ENCODE measurements around the gene FBXO38. TPM values are rescaled to one million over a fixed set of nuclear protein-coding genes. Genes with fewer than 3 reads are reported as not detected.

The FBXO38 gene
- total RNA-seq, 1 donor from 2014 or later: 41.0 TPM

DNA sequence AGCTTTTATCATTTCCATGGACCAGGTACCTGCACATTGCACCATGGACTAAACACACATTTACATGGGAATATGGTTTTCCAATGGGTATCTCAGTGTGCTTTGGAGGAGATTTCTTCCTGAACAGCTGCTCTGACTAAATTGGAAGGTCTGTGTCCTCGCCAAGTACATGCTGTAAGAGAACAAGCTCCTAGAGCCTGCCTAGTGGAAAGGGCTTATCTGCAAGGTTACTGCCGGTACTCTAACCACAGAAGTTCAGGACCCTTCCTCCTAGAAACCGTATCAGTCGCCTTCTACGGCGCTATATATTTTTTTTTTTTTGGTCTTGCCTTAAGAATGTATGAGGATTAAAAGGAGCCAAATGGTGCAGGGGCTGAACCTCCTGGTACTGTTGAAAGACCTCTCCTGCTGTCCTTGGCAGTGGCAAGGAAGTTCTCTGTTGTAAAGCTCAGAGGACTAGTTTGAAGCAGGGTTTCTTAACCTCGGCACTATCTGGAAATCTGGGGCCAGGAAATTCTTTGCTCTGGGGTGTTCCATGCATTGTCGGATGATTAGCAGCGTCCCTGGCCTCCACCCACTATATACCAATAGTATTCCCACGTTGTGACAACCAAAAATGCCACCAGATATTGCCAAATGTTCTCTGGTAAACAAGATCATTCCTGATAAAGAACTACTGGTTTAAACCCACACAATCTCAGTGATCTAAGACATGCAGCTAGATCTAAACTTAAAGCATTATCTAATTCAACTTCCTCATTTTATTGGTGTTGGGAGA is 107.4 kb downstream of the FBXO38 start:
- H3K4me3 Mint-ChIP-seq: no peak overlapping the region
- no peak overlapping the region for H3K27ac Mint-ChIP-seq (ENCODE audit: unreplicated experiment)
- no peak for TF ChIP-seq CTCF (conservative IDR thresholded peaks at IDR 0.05)
- DNase-seq (ENCODE audit: low read depth, low spot score): no peak
- no peaks in the 10 kb centered on the region for H3K9me3 Mint-ChIP-seq
- H3K27me3 Mint-ChIP-seq (ENCODE audit: low read depth): peaks cover 61% of the 10 kb centered on the region
- no peaks in the 10 kb centered on the region for H3K36me3 Mint-ChIP-seq (ENCODE audit: low read depth)
- no peaks in the 10 kb centered on the region for H3K4me1 Mint-ChIP-seq

DNA sequence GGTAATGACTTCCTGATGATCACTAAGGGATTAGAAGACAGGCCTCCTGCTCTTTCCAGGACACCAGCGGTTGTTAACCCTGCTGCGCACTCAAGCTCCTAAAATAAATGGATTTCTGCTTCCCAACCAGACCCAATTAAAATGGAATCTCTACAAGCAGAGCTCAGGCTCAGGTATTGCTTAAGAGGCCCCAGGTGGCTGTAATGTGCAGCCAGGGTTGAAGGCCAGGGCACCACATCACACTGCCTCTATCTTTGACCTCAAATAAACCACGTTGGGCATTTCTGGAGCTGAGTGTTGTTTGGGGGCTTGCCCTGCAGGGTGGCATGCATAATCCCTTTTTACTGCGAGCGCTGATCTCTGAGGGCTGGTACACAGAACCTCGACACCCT is 108.0 kb downstream of the FBXO38 start:
- Mint-ChIP-seq H3K27ac (ENCODE audit: unreplicated experiment) (no peak overlapping the region), H3K4me3 (no peak overlapping the region), H3K4me1 (no peaks in the 10 kb centered on the region), H3K9me3 (no peaks in the 10 kb centered on the region), H3K36me3 (ENCODE audit: low read depth) (no peaks in the 10 kb centered on the region), H3K27me3 (ENCODE audit: low read depth) (peaks cover 61% of the 10 kb centered on the region)
- DNase-seq (ENCODE audit: low read depth, low spot score): no peak
- TF ChIP-seq CTCF (conservative IDR thresholded peaks at IDR 0.05): no peak

- Mint-ChIP-seq H3K36me3 (ENCODE audit: low read depth) (no peaks in the 10 kb centered on the region), H3K9me3 (no peaks in the 10 kb centered on the region), H3K27ac (ENCODE audit: unreplicated experiment) (no peak overlapping the region), H3K27me3 (ENCODE audit: low read depth) (peaks cover 58% of the 10 kb centered on the region), H3K4me1 (no peaks in the 10 kb centered on the region), H3K4me3 (no peak overlapping the region)
- no peak for DNase-seq (ENCODE audit: low read depth, low spot score)
- no peak for TF ChIP-seq CTCF (conservative IDR thresholded peaks at IDR 0.05)
Observed at GRCh38 chr5:148492351-148492750, 108.6 kb downstream of the FBXO38 start.

Other genes starting within 250 kb of the FBXO38 start
- not detected in 2 replicates for gene SPINK14, start 215.4 kb upstream of the FBXO38 start, total RNA-seq
- not detected in 2 replicates for gene SPINK6, start 180.9 kb upstream of the FBXO38 start, total RNA-seq
- not detected in 2 replicates for gene MARCOL, start 145.4 kb upstream of the FBXO38 start, total RNA-seq
- gene SPINK13, start 115.2 kb upstream of the FBXO38 start, total RNA-seq: not detected in 2 replicates
- not detected in 2 replicates for gene SPINK7, start 71.5 kb upstream of the FBXO38 start, total RNA-seq
- not detected in 2 replicates for gene SPINK9, start 48.4 kb upstream of the FBXO38 start, total RNA-seq

All from neural crest cell (in vitro differentiated cells).